ENCODE data around the gene ITSN1.

ITSN1 gene

GRCh38 chr21:33885172-33885514, 242.8 kb downstream of the ITSN1 start:
- H3K4me1 Mint-ChIP-seq, result peaks cover 31% of the 10 kb centered on the region
- H3K27ac Mint-ChIP-seq, result peak overlapping the region in 2 of 3 experiments; percentile 53 to 88
- H3K4me3 Mint-ChIP-seq, result no peak overlapping the region
- TF ChIP-seq CTCF (IDR thresholded peaks at IDR 0.05; ENCODE audit: unreplicated experiment in 3 of 3), result no peak
- H3K36me3 Mint-ChIP-seq (ENCODE audit: low read depth), result no peaks in the 10 kb centered on the region
- H3K9me3 Mint-ChIP-seq, result no peaks in the 10 kb centered on the region
- no peaks in the 10 kb centered on the region for H3K27me3 Mint-ChIP-seq (ENCODE audit: low read depth)

DNA sequence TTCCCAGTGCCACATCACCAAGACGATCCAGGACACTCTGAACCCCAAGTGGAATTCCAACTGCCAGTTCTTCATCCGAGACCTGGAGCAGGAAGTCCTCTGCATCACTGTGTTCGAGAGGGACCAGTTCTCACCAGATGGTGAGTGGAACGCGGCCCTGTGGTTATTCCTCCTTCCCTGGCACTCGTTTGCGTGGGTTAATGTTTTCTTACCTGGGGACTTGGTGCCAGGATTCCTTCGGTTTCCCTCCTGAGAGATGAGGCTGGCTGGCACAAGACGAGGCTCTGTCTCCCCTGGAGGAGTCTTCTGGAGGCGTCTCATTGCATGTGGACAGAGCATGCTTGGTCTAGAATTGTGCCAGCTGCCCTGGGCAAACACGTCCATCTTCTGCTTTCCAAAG, 244.0 kb downstream of the ITSN1 start:
- no peaks in the 10 kb centered on the region for H3K9me3 Mint-ChIP-seq
- H3K27me3 Mint-ChIP-seq (ENCODE audit: low read depth), result no peaks in the 10 kb centered on the region
- no peak for TF ChIP-seq CTCF (IDR thresholded peaks at IDR 0.05; ENCODE audit: unreplicated experiment in 3 of 3)
- H3K36me3 Mint-ChIP-seq (ENCODE audit: low read depth), result no peaks in the 10 kb centered on the region
- no peak overlapping the region for H3K27ac Mint-ChIP-seq
- no peak overlapping the region for H3K4me3 Mint-ChIP-seq
- peaks cover 31% of the 10 kb centered on the region for H3K4me1 Mint-ChIP-seq

DNA sequence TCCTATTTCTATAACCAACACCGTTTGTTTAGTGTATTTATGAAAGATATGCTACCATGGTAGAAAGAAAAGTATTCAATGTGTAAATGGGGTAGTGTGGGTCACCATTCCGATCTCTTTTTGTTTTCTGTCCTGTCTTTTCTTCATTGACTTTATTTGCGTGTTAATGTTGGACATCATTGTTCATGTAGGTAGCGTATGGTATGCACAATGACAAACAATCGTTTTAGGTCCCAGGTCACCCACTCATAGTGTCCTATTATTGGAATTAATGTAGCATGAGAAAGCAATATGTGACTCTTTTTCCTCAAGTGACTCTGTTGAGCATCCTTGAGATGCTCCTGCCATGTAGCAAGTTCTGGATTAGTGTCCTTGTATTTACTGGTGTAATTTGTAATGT, 247.9 kb downstream of the ITSN1 start:
- Mint-ChIP-seq H3K27me3 (ENCODE audit: low read depth) (peaks cover 3% of the 10 kb centered on the region), H3K27ac (no peak overlapping the region), H3K9me3 (no peaks in the 10 kb centered on the region), H3K4me1 (peaks cover 11% of the 10 kb centered on the region), H3K36me3 (ENCODE audit: low read depth) (no peaks in the 10 kb centered on the region), H3K4me3 (no peak overlapping the region)
- no peak for TF ChIP-seq CTCF (IDR thresholded peaks at IDR 0.05; ENCODE audit: unreplicated experiment in 3 of 3)

DNA sequence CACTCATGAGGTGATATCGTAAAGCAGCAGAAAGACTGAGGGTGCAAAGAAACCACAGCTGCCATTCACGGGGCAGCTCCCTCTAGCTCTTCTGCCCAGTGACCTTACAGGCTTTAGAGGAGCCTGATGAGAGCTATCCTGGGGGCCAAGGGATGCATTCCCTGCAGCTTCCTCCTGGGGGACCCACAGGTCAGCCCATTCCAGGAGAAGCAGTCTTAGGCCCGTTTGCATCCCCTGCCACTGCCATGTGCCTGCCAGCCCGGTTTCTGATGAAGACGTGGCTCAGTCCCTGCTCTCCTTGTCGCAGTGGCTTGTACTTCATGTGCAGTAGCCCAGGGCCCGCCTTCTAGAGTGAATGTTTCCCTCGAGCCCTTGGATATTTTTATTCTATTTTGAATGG, 250.6 kb downstream of the ITSN1 start:
- no peaks in the 10 kb centered on the region for H3K36me3 Mint-ChIP-seq (ENCODE audit: low read depth)
- H3K4me3 Mint-ChIP-seq, result no peak overlapping the region
- no peaks in the 10 kb centered on the region for H3K9me3 Mint-ChIP-seq
- H3K27ac Mint-ChIP-seq, result no peak overlapping the region
- TF ChIP-seq CTCF (IDR thresholded peaks at IDR 0.05; ENCODE audit: unreplicated experiment in 3 of 3), result no peak
- H3K4me1 Mint-ChIP-seq, result peaks cover 14% of the 10 kb centered on the region
- peaks cover 7% of the 10 kb centered on the region for H3K27me3 Mint-ChIP-seq (ENCODE audit: low read depth)

- H3K27me3 Mint-ChIP-seq (ENCODE audit: low read depth), result peaks cover 7% of the 10 kb centered on the region
- no peaks in the 10 kb centered on the region for H3K9me3 Mint-ChIP-seq
- H3K36me3 Mint-ChIP-seq (ENCODE audit: low read depth), result no peaks in the 10 kb centered on the region
- TF ChIP-seq CTCF (IDR thresholded peaks at IDR 0.05; ENCODE audit: unreplicated experiment in 3 of 3), result no peak
- H3K4me1 Mint-ChIP-seq, result peaks cover 14% of the 10 kb centered on the region
- peak overlapping the region; percentile 81 to 93 (median 93) for H3K27ac Mint-ChIP-seq
- no peak overlapping the region for H3K4me3 Mint-ChIP-seq
Observed at GRCh38 chr21:33893917-33894316, 251.6 kb downstream of the ITSN1 start.

DNA sequence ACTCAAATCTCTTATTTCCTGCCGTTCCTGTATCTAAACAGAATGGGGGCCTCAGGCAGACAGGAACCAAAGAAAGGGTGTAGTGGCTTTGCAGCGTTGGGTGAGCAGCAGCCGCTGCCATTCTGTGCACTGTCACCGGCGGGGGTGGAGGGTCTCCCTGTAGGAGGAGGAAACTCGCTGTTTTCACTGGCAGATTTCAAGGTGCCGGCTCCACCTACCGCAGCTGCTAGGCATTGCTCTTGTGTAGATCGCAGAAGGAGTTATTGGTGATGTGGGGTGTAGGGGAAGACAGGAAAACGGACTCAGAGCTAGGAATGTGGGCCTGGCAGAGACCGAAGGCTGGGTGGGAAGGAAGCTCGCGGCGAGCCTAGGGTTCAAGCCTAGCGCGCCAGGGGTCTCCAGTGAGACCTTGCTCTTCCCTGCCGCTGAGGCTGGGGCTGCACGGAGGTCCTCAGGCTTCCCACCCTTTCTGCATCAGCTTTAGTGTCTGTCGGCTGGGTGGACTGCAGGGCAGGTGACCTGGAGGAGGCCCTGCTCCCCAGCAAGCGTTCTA, 252.5 kb downstream of the ITSN1 start:
- TF ChIP-seq CTCF (IDR thresholded peaks at IDR 0.05; ENCODE audit: unreplicated experiment in 3 of 3), result peak; percentile 66 to 72 (median 69)
- H3K27me3 Mint-ChIP-seq (ENCODE audit: low read depth), result peaks cover 7% of the 10 kb centered on the region

More for the DNA sequence above, 252.5 kb downstream of the ITSN1 start:
- H3K4me3 Mint-ChIP-seq, result peak overlapping the region; percentile 65 to 82 (median 75)
- H3K36me3 Mint-ChIP-seq (ENCODE audit: low read depth), result peaks cover 3% of the 10 kb centered on the region
- peaks cover 14% of the 10 kb centered on the region for H3K4me1 Mint-ChIP-seq
- no peaks in the 10 kb centered on the region for H3K9me3 Mint-ChIP-seq
- H3K27ac Mint-ChIP-seq, result peak overlapping the region; percentile 81 to 93 (median 93)
